ENCODE measurements around the gene SCGN.

The SCGN gene

DNA sequence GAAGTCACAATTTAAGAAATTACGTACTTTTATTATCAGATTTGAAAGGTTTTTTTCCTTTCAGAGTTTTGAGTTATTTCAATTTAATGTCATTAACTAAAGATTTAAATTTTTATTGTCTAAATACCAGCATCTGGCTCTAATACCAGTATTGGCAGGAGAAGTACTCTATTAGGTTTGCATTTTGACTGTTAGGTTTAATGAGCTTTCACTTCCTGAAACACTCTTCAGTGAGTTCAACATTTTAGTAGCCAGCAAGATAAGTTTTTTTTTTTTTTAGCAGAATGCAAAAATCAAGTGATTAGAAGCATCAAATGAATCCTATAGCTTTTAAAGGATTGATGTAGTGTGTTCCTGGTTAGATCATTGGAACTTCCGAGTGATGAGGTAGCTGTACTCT, 34.0 kb upstream of the SCGN start:
- no peak for TF ChIP-seq TAF1 (IDR thresholded peaks at IDR 0.05; ENCODE audit: borderline replicate concordance, insufficient read depth, low read length)
- no peak for TF ChIP-seq SIN3A (IDR thresholded peaks at IDR 0.05; ENCODE audit: borderline replicate concordance, insufficient read depth, low read length)
- TF ChIP-seq FOXP2 (optimal IDR thresholded peaks at IDR 0.05; ENCODE audit: borderline replicate concordance, extremely low read depth, extremely low read length, insufficient read depth) = no peak
- TF ChIP-seq, protein P1, sequence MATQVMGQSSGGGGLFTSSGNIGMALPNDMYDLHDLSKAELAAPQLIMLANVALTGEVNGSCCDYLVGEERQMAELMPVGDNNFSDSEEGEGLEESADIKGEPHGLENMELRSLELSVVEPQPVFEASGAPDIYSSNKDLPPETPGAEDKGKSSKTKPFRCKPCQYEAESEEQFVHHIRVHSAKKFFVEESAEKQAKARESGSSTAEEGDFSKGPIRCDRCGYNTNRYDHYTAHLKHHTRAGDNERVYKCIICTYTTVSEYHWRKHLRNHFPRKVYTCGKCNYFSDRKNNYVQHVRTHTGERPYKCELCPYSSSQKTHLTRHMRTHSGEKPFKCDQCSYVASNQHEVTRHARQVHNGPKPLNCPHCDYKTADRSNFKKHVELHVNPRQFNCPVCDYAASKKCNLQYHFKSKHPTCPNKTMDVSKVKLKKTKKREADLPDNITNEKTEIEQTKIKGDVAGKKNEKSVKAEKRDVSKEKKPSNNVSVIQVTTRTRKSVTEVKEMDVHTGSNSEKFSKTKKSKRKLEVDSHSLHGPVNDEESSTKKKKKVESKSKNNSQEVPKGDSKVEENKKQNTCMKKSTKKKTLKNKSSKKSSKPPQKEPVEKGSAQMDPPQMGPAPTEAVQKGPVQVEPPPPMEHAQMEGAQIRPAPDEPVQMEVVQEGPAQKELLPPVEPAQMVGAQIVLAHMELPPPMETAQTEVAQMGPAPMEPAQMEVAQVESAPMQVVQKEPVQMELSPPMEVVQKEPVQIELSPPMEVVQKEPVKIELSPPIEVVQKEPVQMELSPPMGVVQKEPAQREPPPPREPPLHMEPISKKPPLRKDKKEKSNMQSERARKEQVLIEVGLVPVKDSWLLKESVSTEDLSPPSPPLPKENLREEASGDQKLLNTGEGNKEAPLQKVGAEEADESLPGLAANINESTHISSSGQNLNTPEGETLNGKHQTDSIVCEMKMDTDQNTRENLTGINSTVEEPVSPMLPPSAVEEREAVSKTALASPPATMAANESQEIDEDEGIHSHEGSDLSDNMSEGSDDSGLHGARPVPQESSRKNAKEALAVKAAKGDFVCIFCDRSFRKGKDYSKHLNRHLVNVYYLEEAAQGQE (IDR thresholded peaks at IDR 0.05; ENCODE audit: insufficient read depth in 1 of 2, low read depth in 2 of 2, low read length in 2 of 2) = no peak
- TF ChIP-seq POLR2AphosphoS5 (IDR thresholded peaks at IDR 0.05; ENCODE audit: low read depth, low read length) = no peak

DNA sequence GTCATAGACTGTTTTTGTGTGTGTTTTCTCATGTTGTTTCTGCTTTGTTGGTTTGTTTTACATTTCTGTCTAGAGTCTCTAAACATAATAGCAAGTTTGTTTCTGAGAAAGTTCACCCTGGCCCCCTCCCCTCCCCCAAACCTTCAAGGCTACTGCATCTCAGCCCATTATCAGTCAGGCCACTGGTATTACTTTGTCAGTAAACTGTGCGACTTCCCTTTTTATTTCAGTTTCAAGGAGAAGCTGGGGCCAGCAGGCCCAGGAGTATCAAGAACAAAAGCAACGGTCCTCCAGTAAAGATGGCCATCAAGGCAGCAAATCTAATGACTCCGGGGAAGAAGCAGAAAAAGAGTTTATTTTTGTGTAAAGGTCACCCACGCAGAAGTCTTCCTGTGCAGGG, 32.8 kb upstream of the SCGN start:
- no peak for TF ChIP-seq POLR2AphosphoS5 (IDR thresholded peaks at IDR 0.05; ENCODE audit: low read depth, low read length)
- TF ChIP-seq TAF1 (IDR thresholded peaks at IDR 0.05; ENCODE audit: borderline replicate concordance, insufficient read depth, low read length) = no peak
- no peak for TF ChIP-seq FOXP2 (optimal IDR thresholded peaks at IDR 0.05; ENCODE audit: borderline replicate concordance, extremely low read depth, extremely low read length, insufficient read depth)
- TF ChIP-seq, protein P1 (IDR thresholded peaks at IDR 0.05; ENCODE audit: insufficient read depth in 1 of 2, low read depth in 2 of 2, low read length in 2 of 2) = no peak
- TF ChIP-seq SIN3A (IDR thresholded peaks at IDR 0.05; ENCODE audit: borderline replicate concordance, insufficient read depth, low read length) = no peak

DNA sequence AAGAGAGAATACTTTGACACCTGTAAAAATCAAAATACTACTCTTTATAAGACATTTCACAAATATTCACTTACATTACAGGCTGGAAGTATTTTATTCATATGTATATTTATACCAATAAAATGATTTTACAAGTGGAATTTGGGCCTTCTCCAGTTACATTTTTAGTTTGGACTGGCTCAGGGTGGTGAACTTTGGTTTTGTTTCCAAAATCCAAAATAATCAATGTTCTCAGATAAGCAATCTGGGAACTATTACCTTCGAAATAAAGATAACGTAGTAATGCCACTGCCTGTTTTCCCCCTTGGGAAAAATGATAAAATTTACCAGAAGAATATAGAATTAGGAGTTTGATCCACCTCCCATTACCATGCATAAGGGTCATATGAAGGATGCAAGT, 31.6 kb upstream of the SCGN start:
- TF ChIP-seq TAF1 (IDR thresholded peaks at IDR 0.05; ENCODE audit: borderline replicate concordance, insufficient read depth, low read length) = no peak
- TF ChIP-seq POLR2AphosphoS5 (IDR thresholded peaks at IDR 0.05; ENCODE audit: low read depth, low read length) = no peak
- TF ChIP-seq FOXP2 (optimal IDR thresholded peaks at IDR 0.05; ENCODE audit: borderline replicate concordance, extremely low read depth, extremely low read length, insufficient read depth) = no peak
- no peak for TF ChIP-seq SIN3A (IDR thresholded peaks at IDR 0.05; ENCODE audit: borderline replicate concordance, insufficient read depth, low read length)
- TF ChIP-seq, protein P1 (IDR thresholded peaks at IDR 0.05; ENCODE audit: insufficient read depth in 1 of 2, low read depth in 2 of 2, low read length in 2 of 2) = no peak

DNA sequence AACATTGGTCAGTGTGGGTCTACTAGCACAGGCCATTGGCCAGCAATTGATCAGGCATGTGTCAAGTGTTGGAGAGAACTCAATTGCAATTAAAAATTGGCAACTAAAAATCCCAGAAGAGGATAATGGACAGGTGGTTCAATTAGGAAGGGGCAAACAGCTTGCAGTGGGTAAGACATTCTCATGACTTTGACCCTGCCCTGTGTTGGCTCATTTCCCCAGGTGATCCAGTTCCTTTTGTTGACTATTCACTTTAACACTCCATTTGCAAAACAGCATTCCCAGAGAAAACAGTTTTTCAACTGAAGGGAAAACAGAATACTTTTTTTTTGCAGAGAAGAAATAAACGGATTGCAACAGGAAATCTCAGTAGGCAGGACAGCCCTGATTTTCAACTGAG, 28.9 kb upstream of the SCGN start:
- no peak for TF ChIP-seq POLR2AphosphoS5 (IDR thresholded peaks at IDR 0.05; ENCODE audit: low read depth, low read length)
- TF ChIP-seq, protein P1 (IDR thresholded peaks at IDR 0.05; ENCODE audit: insufficient read depth in 1 of 2, low read depth in 2 of 2, low read length in 2 of 2) = no peak
- no peak for TF ChIP-seq FOXP2 (optimal IDR thresholded peaks at IDR 0.05; ENCODE audit: borderline replicate concordance, extremely low read depth, extremely low read length, insufficient read depth)
- no peak for TF ChIP-seq TAF1 (IDR thresholded peaks at IDR 0.05; ENCODE audit: borderline replicate concordance, insufficient read depth, low read length)
- no peak for TF ChIP-seq SIN3A (IDR thresholded peaks at IDR 0.05; ENCODE audit: borderline replicate concordance, insufficient read depth, low read length)

DNA sequence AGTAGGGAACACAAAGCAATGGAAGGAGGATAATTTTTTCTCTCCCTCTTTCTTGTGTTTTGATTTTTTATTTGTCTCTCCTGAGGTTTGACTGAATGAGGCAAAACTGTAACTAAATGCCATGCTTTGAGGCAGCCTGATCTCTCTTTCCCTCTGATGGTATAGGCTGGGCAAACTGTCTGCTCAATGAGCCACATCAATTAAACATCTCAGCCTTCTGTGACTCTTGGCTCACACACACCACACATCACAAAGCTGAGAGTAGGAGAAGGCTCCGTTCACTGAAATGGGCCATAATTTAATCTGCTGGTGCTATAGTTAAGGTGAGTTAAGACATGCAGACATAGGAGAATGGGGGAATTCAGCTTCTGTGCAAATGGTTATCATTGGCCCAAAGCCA, 28.1 kb upstream of the SCGN start:
- TF ChIP-seq, protein P1 (IDR thresholded peaks at IDR 0.05; ENCODE audit: insufficient read depth in 1 of 2, low read depth in 2 of 2, low read length in 2 of 2) = no peak
- TF ChIP-seq POLR2AphosphoS5 (IDR thresholded peaks at IDR 0.05; ENCODE audit: low read depth, low read length) (no peak), FOXP2 (optimal IDR thresholded peaks at IDR 0.05; ENCODE audit: borderline replicate concordance, extremely low read depth, extremely low read length, insufficient read depth) (no peak)

All from PFSK-1 (cell line).